ENCODE data around the gene MYO3B. TPM values are rescaled to one million over a fixed set of nuclear protein-coding genes. Genes with fewer than 3 reads are reported as not detected.
A peak's percentile ranks its signal among the peaks of the same experiment; 100 is the strongest.

Gene MYO3B
- total RNA-seq, 4 donors from 2014 or later = 0.06 TPM; not detected in 3

GRCh38 chr2:170696948-170697347 lies 519.0 kb downstream of the MYO3B start:
- intact Hi-C loops (cut with DNase I) = no loop called here
- no peak overlapping the region for H3K4me3 ChIP-seq
- H3K27ac ChIP-seq (replicated peaks in 1 of 4) = no peak overlapping the region
- H3K36me3 ChIP-seq = no peaks in the 10 kb centered on the region
- TF ChIP-seq POLR2A (IDR thresholded peaks at IDR 0.05; ENCODE audit: low read depth) (no peak), POLR2AphosphoS5 (IDR thresholded peaks at IDR 0.05) (no peak), EP300 (IDR thresholded peaks at IDR 0.05) (no peak), CTCF (IDR thresholded peaks at IDR 0.05) (no peak)
- peaks cover 0 to 8% (median 0%) of the 10 kb centered on the region in 4 donors for H3K27me3 ChIP-seq
- DNase-seq (ENCODE audit: extremely low spot score) = peak; percentile 75
- no peaks in the 10 kb centered on the region for H3K4me1 ChIP-seq
- 93% methylated on average over 3 of the region's 3 CpGs for WGBS
- no peaks in the 10 kb centered on the region for H3K9me3 ChIP-seq

GRCh38 chr2:170701011-170701410 lies 523.1 kb downstream of the MYO3B start:
- no peak overlapping the region for H3K27ac ChIP-seq (replicated peaks in 1 of 4)
- DNase-seq (ENCODE audit: extremely low spot score) = peak; percentile 29
- no peaks in the 10 kb centered on the region for H3K36me3 ChIP-seq
- no peak overlapping the region for H3K4me3 ChIP-seq
- WGBS = 74% methylated on average over 4 of the region's 4 CpGs
- H3K27me3 ChIP-seq = peaks cover 0 to 17% (median 0%) of the 10 kb centered on the region in 4 donors
- H3K9me3 ChIP-seq = no peaks in the 10 kb centered on the region
- intact Hi-C loops (cut with DNase I) = no loop called here
- no peaks in the 10 kb centered on the region for H3K4me1 ChIP-seq
- TF ChIP-seq CTCF (IDR thresholded peaks at IDR 0.05) (no peak), EP300 (IDR thresholded peaks at IDR 0.05) (no peak), POLR2A (IDR thresholded peaks at IDR 0.05; ENCODE audit: low read depth) (no peak), POLR2AphosphoS5 (IDR thresholded peaks at IDR 0.05) (no peak)

GRCh38 chr2:170703776-170704476 lies 526.0 kb downstream of the MYO3B start:
- Histone ChIP-seq H3K36me3 (no peaks in the 10 kb centered on the region), H3K27ac (replicated peaks in 1 of 4) (no peak overlapping the region), H3K9me3 (no peaks in the 10 kb centered on the region), H3K4me3 (no peak overlapping the region), H3K4me1 (no peaks in the 10 kb centered on the region), H3K27me3 (peaks cover 0 to 14% (median 0%) of the 10 kb centered on the region in 4 donors)
- TF ChIP-seq POLR2AphosphoS5 (IDR thresholded peaks at IDR 0.05) = no peak
- no peak for TF ChIP-seq EP300 (IDR thresholded peaks at IDR 0.05)
- no peak for TF ChIP-seq POLR2A (IDR thresholded peaks at IDR 0.05; ENCODE audit: low read depth)
- no peak for TF ChIP-seq CTCF (IDR thresholded peaks at IDR 0.05)
- intact Hi-C loops (cut with DNase I) = no loop called here
- peak; percentile 45 for DNase-seq (ENCODE audit: extremely low spot score)
- WGBS = 80% methylated on average over 4 of the region's 4 CpGs

Small RNAs within 50 kb of the gene (small RNA-seq; reads per million reads assigned to genes)
- gene RF02271 = 0 reads per million in 3 donors

Measured in esophagus muscularis mucosa (tissue), 4 donors.